Peyer's patch (tissue), 4 donors: Measurements from ENCODE around the gene ZSWIM3. TPM values are rescaled to one million over a fixed set of nuclear protein-coding genes. Genes with fewer than 3 reads are reported as not detected.

Experiments
- DNase-seq, 3 donors: peaks; one replicate each; pipeline ENCODE4 v3.0.0-alpha.2; 2017 to 2019
- H3K27ac ChIP-seq, 4 donors: fragments of 200-600 bp; sonication (generic); one replicate each; pipeline ENCODE4 v1.5.1; 2016 to 2019
- H3K27me3 ChIP-seq, 2 donors: fragments of 200-600 bp; sonication (generic); one replicate each; pipeline ENCODE4 v1.5.1; 2019
- H3K36me3 ChIP-seq, 3 donors: fragments of 200-600 bp; sonication (generic); one replicate each; pipeline ENCODE4 v1.5.1; 2016 to 2019
- H3K4me1 ChIP-seq, 4 donors: fragments of 200-600 bp; sonication (generic); one replicate each; pipeline ENCODE4 v1.5.1; 2016 to 2019
- H3K4me3 ChIP-seq, 4 donors: fragments of 200-600 bp; sonication (generic); 1 replicate in 3 of 4; 2 replicates in 1 of 4; pipeline ENCODE4 v1.5.1; 2016 to 2019; ENCODE audit warnings: mild to moderate bottlenecking in 1 of 4
- H3K9me3 ChIP-seq, 4 donors: fragments of 200-600 bp; sonication (generic); one replicate each; pipeline ENCODE4 v1.5.1; 2016 to 2019; ENCODE audit warnings: mild to moderate bottlenecking in 1 of 4
- CTCF ChIP-seq, 6 experiments: fragments of 450-650 bp in 4 of 6; fragments of 200-600 bp in 2 of 6; sonication (generic) in 1 of 6; IDR thresholded peaks; one replicate each; pipeline ENCODE4 v1.5.1; 2017 to 2019; ENCODE audit warnings: antibody characterized with exemption in 6 of 6, mild to moderate bottlenecking in 3 of 6, moderate library complexity in 1 of 6
- POLR2A ChIP-seq, 2 donors: fragments of 450-650 bp; IDR thresholded peaks; one replicate each; pipeline ENCODE4 v1.5.1; 2017; ENCODE audit warnings: antibody characterized with exemption in 2 of 2, mild to moderate bottlenecking in 2 of 2, moderate library complexity in 2 of 2
- total RNA-seq, 4 donors: library from RNA; depleted of rRNA; stranded (reverse); fragments of >200 nt; gene quantifications; one replicate each; pipeline ENCODE4 v1.1.0, GENCODE V29; 2016

Gene ZSWIM3
- total RNA-seq, 4 donors from 2014 or later: 2.5 to 9.1 (median 4.6) TPM

GRCh38 chr20:45924391-45925261 is 67.2 kb downstream of the ZSWIM3 start:
- H3K27me3 ChIP-seq: no peaks in the 10 kb centered on the region
- no peak overlapping the region for H3K4me3 ChIP-seq
- H3K27ac ChIP-seq: peak overlapping the region; percentile 36 to 78 (median 56)
- no peak for DNase-seq
- H3K9me3 ChIP-seq: no peaks in the 10 kb centered on the region
- peaks cover 0 to 30% (median 0%) of the 10 kb centered on the region in 4 donors for H3K4me1 ChIP-seq
- H3K36me3 ChIP-seq: no peaks in the 10 kb centered on the region
- TF ChIP-seq CTCF (IDR thresholded peaks at IDR 0.05): no peak
- no peak for TF ChIP-seq POLR2A (IDR thresholded peaks at IDR 0.05)

GRCh38 chr20:45925821-45926506 is 68.5 kb downstream of the ZSWIM3 start:
- Histone ChIP-seq H3K36me3 (no peaks in the 10 kb centered on the region), H3K4me1 (peaks cover 0 to 17% (median 0%) of the 10 kb centered on the region in 4 donors), H3K9me3 (no peaks in the 10 kb centered on the region), H3K27me3 (no peaks in the 10 kb centered on the region), H3K4me3 (no peak overlapping the region), H3K27ac (peak overlapping the region in 1 of 4 donors; percentile 17)
- TF ChIP-seq CTCF (IDR thresholded peaks at IDR 0.05): no peak
- no peak for TF ChIP-seq POLR2A (IDR thresholded peaks at IDR 0.05)
- no peak for DNase-seq

- H3K27ac ChIP-seq: no peak overlapping the region
- TF ChIP-seq POLR2A (IDR thresholded peaks at IDR 0.05): no peak
- no peak for TF ChIP-seq CTCF (IDR thresholded peaks at IDR 0.05)
- H3K4me1 ChIP-seq: peaks cover 0 to 11% (median 0%) of the 10 kb centered on the region in 4 donors
- no peaks in the 10 kb centered on the region for H3K9me3 ChIP-seq
- no peaks in the 10 kb centered on the region for H3K27me3 ChIP-seq
- no peak for DNase-seq
- no peaks in the 10 kb centered on the region for H3K36me3 ChIP-seq
- H3K4me3 ChIP-seq: no peak overlapping the region
Observed at GRCh38 chr20:45926731-45927070, 69.3 kb downstream of the ZSWIM3 start.

- Histone ChIP-seq H3K4me1 (peaks cover 0 to 9% (median 0%) of the 10 kb centered on the region in 4 donors), H3K4me3 (no peak overlapping the region)
Observed at GRCh38 chr20:45927071-45927878, 69.9 kb downstream of the ZSWIM3 start.

More at GRCh38 chr20:45927071-45927878, 69.9 kb downstream of the ZSWIM3 start:
- H3K36me3 ChIP-seq: no peaks in the 10 kb centered on the region
- DNase-seq: no peak
- no peak overlapping the region for H3K27ac ChIP-seq
- no peaks in the 10 kb centered on the region for H3K9me3 ChIP-seq
- TF ChIP-seq POLR2A (IDR thresholded peaks at IDR 0.05): no peak
- TF ChIP-seq CTCF (IDR thresholded peaks at IDR 0.05): no peak
- H3K27me3 ChIP-seq: no peaks in the 10 kb centered on the region

Other genes with a start within 250 kb of the ZSWIM3 start
- gene WFDC10A, start 227.9 kb upstream of the ZSWIM3 start, total RNA-seq: not detected
- gene WFDC9, start 226.3 kb upstream of the ZSWIM3 start, total RNA-seq: not detected
- not detected for gene WFDC11, start 187.4 kb upstream of the ZSWIM3 start, total RNA-seq
- gene WFDC13, start 155.6 kb upstream of the ZSWIM3 start, total RNA-seq: not detected
- gene WFDC10B, start 152.6 kb upstream of the ZSWIM3 start, total RNA-seq: not detected
- not detected for gene SPINT4, start 135.3 kb upstream of the ZSWIM3 start, total RNA-seq
- gene WFDC3, start 65.7 kb upstream of the ZSWIM3 start, total RNA-seq: not detected
- gene DNTTIP1, start 65.7 kb upstream of the ZSWIM3 start, total RNA-seq: 10 to 100 TPM; 21.5 to 41.4 (median 25.2) TPM
- 10 to 100 TPM in 2 of 4 donors, 1 to 10 TPM in 2; 7.3 to 24.8 (median 9.8) TPM for gene UBE2C, start 45.0 kb upstream of the ZSWIM3 start, total RNA-seq
- 1 to 10 TPM in 2 of 4 donors, not detected in 2; 2.7 to 3.5 TPM for gene TNNC2, start 30.3 kb upstream of the ZSWIM3 start, total RNA-seq
- 10 to 100 TPM; 17.5 to 94.9 (median 42.7) TPM for gene SNX21, start 23.8 kb upstream of the ZSWIM3 start, total RNA-seq
- 10 to 100 TPM; 56.9 to 93.8 (median 78.3) TPM for gene ACOT8, start 222 bp upstream of the ZSWIM3 start, total RNA-seq
- gene ZSWIM1, start 23.6 kb downstream of the ZSWIM3 start, total RNA-seq: 10 to 100 TPM in 3 of 4 donors, 1 to 10 TPM in 1; 6.6 to 14.5 (median 11.9) TPM
- 10 to 100 TPM in 3 of 4 donors, 1 to 10 TPM in 1; 5.8 to 35.2 (median 19.5) TPM for gene SPATA25, start 30.0 kb downstream of the ZSWIM3 start, total RNA-seq
- 10 to 100 TPM in 3 of 4 donors, 1 to 10 TPM in 1; 3.3 to 27.6 (median 23.9) TPM for gene NEURL2, start 33.6 kb downstream of the ZSWIM3 start, total RNA-seq
- gene CTSA, start 33.7 kb downstream of the ZSWIM3 start, total RNA-seq: 100 to 1,000 TPM in 3 of 4 donors, 10 to 100 TPM in 1; 85.0 to 602 (median 258) TPM
- gene PLTP, start 54.5 kb downstream of the ZSWIM3 start, total RNA-seq: 10 to 100 TPM; 25.0 to 99.3 (median 35.7) TPM
- gene PCIF1, start 77.1 kb downstream of the ZSWIM3 start, total RNA-seq: 10 to 100 TPM; 25.0 to 53.2 (median 44.9) TPM
- gene ZNF335, start 114.6 kb downstream of the ZSWIM3 start, total RNA-seq: 10 to 100 TPM; 34.3 to 60.1 (median 53.6) TPM
- gene MMP9, start 151.3 kb downstream of the ZSWIM3 start, total RNA-seq: 1 to 10 TPM in 2 of 4 donors, not detected in 2; 1.1 to 2.5 TPM
- gene SLC12A5, start 171.6 kb downstream of the ZSWIM3 start, total RNA-seq: not detected
- 10 to 100 TPM; 20.5 to 65.2 (median 24.9) TPM for gene NCOA5, start 232.3 kb downstream of the ZSWIM3 start, total RNA-seq